Aorta (tissue), 5 donors: ENCODE results near the gene FAM120A. TPM values are rescaled to one million over a fixed set of nuclear protein-coding genes. Genes with fewer than 3 reads are reported as not detected.

Experiments used
- ATAC-seq: fragments of 200-7000 bp; cut with Tn5 transposase; one replicate; pipeline ENCODE4 v1.9.1; 2022; ENCODE audit warnings: moderate library complexity; ENCODE audit not compliant: low FRiP score
- DNase-seq, 2 donors: peaks; one replicate each; pipeline ENCODE4 v3.0.0-alpha.2; 2020
- H3K27ac ChIP-seq, 2 donors: one replicate each; pipeline ENCODE4 v1.5.1; 2013; ENCODE audit warnings: low read length in 2 of 2, mild to moderate bottlenecking in 2 of 2, moderate library complexity in 2 of 2, control low read depth in 1 of 2, inconsistent platforms in 1 of 2, low read depth in 1 of 2
- H3K27me3 ChIP-seq, 2 donors: one replicate each; pipeline ENCODE4 v1.6.1; 2013; ENCODE audit warnings: control low read depth in 1 of 2, low read length in 1 of 2, mild to moderate bottlenecking in 1 of 2, moderate library complexity in 1 of 2; ENCODE audit not compliant: insufficient read depth in 2 of 2, control insufficient read depth in 1 of 2
- H3K36me3 ChIP-seq, 2 donors: one replicate each; pipeline ENCODE4 v1.6.1; 2013; ENCODE audit warnings: control low read depth in 1 of 2, low read length in 1 of 2, mild to moderate bottlenecking in 1 of 2; ENCODE audit not compliant: insufficient read depth in 2 of 2, control insufficient read depth in 1 of 2
- H3K4me1 ChIP-seq, 2 donors: one replicate each; pipeline ENCODE4 v1.6.1; 2013; ENCODE audit warnings: low read length in 2 of 2, control low read depth in 1 of 2, mild to moderate bottlenecking in 1 of 2, moderate library complexity in 1 of 2; ENCODE audit not compliant: insufficient read depth in 2 of 2, control insufficient read depth in 1 of 2
- H3K4me3 ChIP-seq, 2 donors: one replicate each; pipeline ENCODE4 v1.5.1; 2013; ENCODE audit warnings: low read length in 2 of 2, control low read depth in 1 of 2, mild to moderate bottlenecking in 1 of 2
- H3K9me3 ChIP-seq: one replicate; pipeline ENCODE4 v1.6.1; 2013; ENCODE audit warnings: mild to moderate bottlenecking, low read length; ENCODE audit not compliant: control insufficient read depth
- WGBS, 2 donors: extraction: QIAGEN DNeasy Blood & Tissue Kit; methylation state at CpG; one replicate each; pipeline ENCODE4 v1.1.7; 2013; 5-methylcytosine and 5-hydroxymethylcytosine counted together
- intact Hi-C, 2 donors: fragments of 100-400 bp; cut with DNase I; formaldehyde crosslinking; loops; one replicate each; pipeline versions ENCODE4 v1.14.2 to v1.15.0; 2022
- polyA plus RNA-seq, 2 donors: library from polyadenylated mRNA; stranded (reverse); fragments of 200-250 nt; gene quantifications; one replicate each; pipeline ENCODE4 v1.2.3, GENCODE V29; 2013
- total RNA-seq, 2 donors: library from RNA; stranded (reverse); fragmentation: NEBNext Ultra II Directional; extraction: Animal tissue kit (Norgen Biotek cat#: 25700); gene quantifications; one replicate each; pipeline ENCODE4 v1.2.1, GENCODE V29; 2021
- donor health status: healthy with polysubstance abuse.
- donor health status: Bipolar disorder and iron deficiency.
- donor health status: DM: no; HTN: no; CAD: no.
- donor health status: DM: no; HTN: no; CAD: no.
- donor health status: DM: yes; HTN: yes; CAD: no.

FAM120A gene
- total and polyA plus RNA-seq, 4 donors, result 30.7 to 88.6 (median 61.3) TPM

- Histone ChIP-seq H3K9me3 (no peaks in the 10 kb centered on the region), H3K27ac (no peak overlapping the region), H3K4me1 (peaks cover 0 to 9% of the 10 kb centered on the region in 2 donors), H3K27me3 (no peaks in the 10 kb centered on the region), H3K36me3 (no peaks in the 10 kb centered on the region), H3K4me3 (no peak overlapping the region)
- ATAC-seq (no peak), DNase-seq (no peak)
- WGBS, 2 donors, result 65% methylated on average over 2 of the region's 2 CpGs
- intact Hi-C loops, result no loop called here
Measured at GRCh38 chr9:93464876-93465275, 13.4 kb downstream of the FAM120A start.

- DNase-seq, result no peak
- no peak overlapping the region for H3K4me3 ChIP-seq
- H3K36me3 ChIP-seq, result no peaks in the 10 kb centered on the region
- WGBS, 2 donors, result 94 to 98% methylated on average over 6 of the region's 6 CpGs
- H3K27me3 ChIP-seq, result no peaks in the 10 kb centered on the region
- peaks cover 0 to 7% of the 10 kb centered on the region in 2 donors for H3K4me1 ChIP-seq
- no peak overlapping the region for H3K27ac ChIP-seq
- intact Hi-C loops, result no loop called here
- no peaks in the 10 kb centered on the region for H3K9me3 ChIP-seq
- ATAC-seq, result no peak
Measured at GRCh38 chr9:93465855-93466254, 14.4 kb downstream of the FAM120A start.

- DNase-seq (no peak), ATAC-seq (no peak)
- peaks cover 0 to 6% of the 10 kb centered on the region in 2 donors for H3K4me1 ChIP-seq
- H3K36me3 ChIP-seq, result no peaks in the 10 kb centered on the region
- 61 to 71% methylated on average over 7 of the region's 7 CpGs for WGBS, 2 donors
- intact Hi-C loops, result no loop called here
- no peak overlapping the region for H3K27ac ChIP-seq
- no peaks in the 10 kb centered on the region for H3K9me3 ChIP-seq
- no peaks in the 10 kb centered on the region for H3K27me3 ChIP-seq
- H3K4me3 ChIP-seq, result no peak overlapping the region
Measured at GRCh38 chr9:93466416-93467061, 15.1 kb downstream of the FAM120A start.

GRCh38 chr9:93467062-93467416, 15.6 kb downstream of the FAM120A start:
- Histone ChIP-seq H3K27me3 (no peaks in the 10 kb centered on the region), H3K9me3 (no peaks in the 10 kb centered on the region), H3K36me3 (no peaks in the 10 kb centered on the region), H3K4me1 (peaks cover 0 to 6% of the 10 kb centered on the region in 2 donors), H3K27ac (no peak overlapping the region), H3K4me3 (no peak overlapping the region)
- DNase-seq, result no peak
- no peak for ATAC-seq
- 66% methylated on average over 3 of the region's 3 CpGs for WGBS, 2 donors
- intact Hi-C loops, result no loop called here

GRCh38 chr9:93467462-93467861, 16.0 kb downstream of the FAM120A start:
- Histone ChIP-seq H3K9me3 (no peaks in the 10 kb centered on the region), H3K36me3 (no peaks in the 10 kb centered on the region), H3K27me3 (no peaks in the 10 kb centered on the region), H3K4me3 (no peak overlapping the region), H3K4me1 (peaks cover 0 to 7% of the 10 kb centered on the region in 2 donors), H3K27ac (no peak overlapping the region)
- 93 to 94% methylated on average over 3 of the region's 3 CpGs for WGBS, 2 donors
- intact Hi-C loops, result no loop called here
- no peak for DNase-seq
- no peak for ATAC-seq

- WGBS, 2 donors, result 23 to 26% methylated on average over 5 of the region's 5 CpGs
- peaks cover 0 to 7% of the 10 kb centered on the region in 2 donors for H3K4me1 ChIP-seq
- H3K36me3 ChIP-seq, result no peaks in the 10 kb centered on the region
- no peak overlapping the region for H3K4me3 ChIP-seq
- ATAC-seq, result peak; percentile 71
- no peak overlapping the region for H3K27ac ChIP-seq
- DNase-seq, result no peak
- intact Hi-C loops, result no loop called here
- H3K27me3 ChIP-seq, result no peaks in the 10 kb centered on the region
- no peaks in the 10 kb centered on the region for H3K9me3 ChIP-seq
Measured at GRCh38 chr9:93468763-93469456, 17.4 kb downstream of the FAM120A start.

- 90 to 92% methylated on average over 5 of the region's 5 CpGs for WGBS, 2 donors
- intact Hi-C loops, result no loop called here
- Histone ChIP-seq H3K9me3 (no peaks in the 10 kb centered on the region), H3K27me3 (no peaks in the 10 kb centered on the region), H3K36me3 (no peaks in the 10 kb centered on the region), H3K27ac (no peak overlapping the region), H3K4me1 (peaks cover 0 to 7% of the 10 kb centered on the region in 2 donors), H3K4me3 (no peak overlapping the region)
- no peak for DNase-seq
- ATAC-seq, result no peak
Measured at GRCh38 chr9:93470391-93470790, 18.9 kb downstream of the FAM120A start.

- no peaks in the 10 kb centered on the region for H3K36me3 ChIP-seq
- no peaks in the 10 kb centered on the region for H3K27me3 ChIP-seq
- 67 to 68% methylated on average over 6 of the region's 6 CpGs for WGBS, 2 donors
- ATAC-seq, result no peak
- H3K27ac ChIP-seq, result no peak overlapping the region
- peaks cover 0 to 7% of the 10 kb centered on the region in 2 donors for H3K4me1 ChIP-seq
- H3K9me3 ChIP-seq, result no peaks in the 10 kb centered on the region
- no peak for DNase-seq
- intact Hi-C loops, result no loop called here
- no peak overlapping the region for H3K4me3 ChIP-seq
Measured at GRCh38 chr9:93471124-93471523, 19.6 kb downstream of the FAM120A start.

GRCh38 chr9:93473411-93473810, 21.9 kb downstream of the FAM120A start:
- Histone ChIP-seq H3K27me3 (no peaks in the 10 kb centered on the region), H3K9me3 (no peaks in the 10 kb centered on the region), H3K27ac (no peak overlapping the region), H3K4me3 (no peak overlapping the region), H3K36me3 (no peaks in the 10 kb centered on the region), H3K4me1 (peaks cover 0 to 7% of the 10 kb centered on the region in 2 donors)
- WGBS, 2 donors, result 83 to 95% methylated on average over 5 of the region's 5 CpGs
- no peak for ATAC-seq
- intact Hi-C loops, result no loop called here
- DNase-seq, result no peak
